ENCODE measurements around the gene PSMC3IP.

DNA sequence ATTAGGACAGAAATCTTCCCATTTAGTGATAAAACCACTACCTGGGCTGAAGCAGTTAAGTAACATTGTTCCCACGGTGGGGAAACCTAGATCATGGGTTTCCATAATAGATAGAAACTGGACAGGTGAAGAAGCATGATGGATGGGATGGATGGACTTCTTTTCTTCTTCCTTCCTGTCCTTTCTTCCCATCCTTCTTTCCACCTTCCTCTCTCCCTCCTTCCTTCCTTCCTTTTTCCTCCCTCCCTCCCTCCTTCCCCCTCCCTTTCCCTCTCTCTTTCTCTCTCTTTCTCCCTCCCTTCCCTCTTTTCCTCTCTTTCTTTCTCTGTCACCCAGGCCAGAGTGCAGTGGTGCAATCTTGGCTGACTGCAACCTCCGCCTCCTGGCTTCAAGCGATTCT is 3.1 kb downstream of the PSMC3IP start:
- TF ChIP-seq, protein P1, sequence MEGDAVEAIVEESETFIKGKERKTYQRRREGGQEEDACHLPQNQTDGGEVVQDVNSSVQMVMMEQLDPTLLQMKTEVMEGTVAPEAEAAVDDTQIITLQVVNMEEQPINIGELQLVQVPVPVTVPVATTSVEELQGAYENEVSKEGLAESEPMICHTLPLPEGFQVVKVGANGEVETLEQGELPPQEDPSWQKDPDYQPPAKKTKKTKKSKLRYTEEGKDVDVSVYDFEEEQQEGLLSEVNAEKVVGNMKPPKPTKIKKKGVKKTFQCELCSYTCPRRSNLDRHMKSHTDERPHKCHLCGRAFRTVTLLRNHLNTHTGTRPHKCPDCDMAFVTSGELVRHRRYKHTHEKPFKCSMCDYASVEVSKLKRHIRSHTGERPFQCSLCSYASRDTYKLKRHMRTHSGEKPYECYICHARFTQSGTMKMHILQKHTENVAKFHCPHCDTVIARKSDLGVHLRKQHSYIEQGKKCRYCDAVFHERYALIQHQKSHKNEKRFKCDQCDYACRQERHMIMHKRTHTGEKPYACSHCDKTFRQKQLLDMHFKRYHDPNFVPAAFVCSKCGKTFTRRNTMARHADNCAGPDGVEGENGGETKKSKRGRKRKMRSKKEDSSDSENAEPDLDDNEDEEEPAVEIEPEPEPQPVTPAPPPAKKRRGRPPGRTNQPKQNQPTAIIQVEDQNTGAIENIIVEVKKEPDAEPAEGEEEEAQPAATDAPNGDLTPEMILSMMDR (IDR thresholded peaks at IDR 0.05), result no peak
- TF ChIP-seq POLR2AphosphoS5 (IDR thresholded peaks at IDR 0.05; ENCODE audit: low read depth, low read length) (no peak), TCF7L2 (IDR thresholded peaks at IDR 0.05; ENCODE audit: low read depth, low read length) (no peak), SIN3A (IDR thresholded peaks at IDR 0.05; ENCODE audit: borderline replicate concordance, insufficient read depth, low read depth, low read length) (no peak)
